GM19351 (cell line): ENCODE results near the gene AHCYL1.
"Not testable (repeated sequence)": the region's sequence is repeated elsewhere in the genome, so short reads cannot be mapped to it uniquely, and the experiment has no call there.

Source experiments
- ATAC-seq: cut with Tn5 transposase; IDR thresholded peaks from one replicate; pipeline ENCODE4 v1.9.1; 2021; ENCODE audit warnings: mild to moderate bottlenecking, moderate library complexity; ENCODE audit not compliant: unreplicated experiment

AHCYL1 gene

DNA sequence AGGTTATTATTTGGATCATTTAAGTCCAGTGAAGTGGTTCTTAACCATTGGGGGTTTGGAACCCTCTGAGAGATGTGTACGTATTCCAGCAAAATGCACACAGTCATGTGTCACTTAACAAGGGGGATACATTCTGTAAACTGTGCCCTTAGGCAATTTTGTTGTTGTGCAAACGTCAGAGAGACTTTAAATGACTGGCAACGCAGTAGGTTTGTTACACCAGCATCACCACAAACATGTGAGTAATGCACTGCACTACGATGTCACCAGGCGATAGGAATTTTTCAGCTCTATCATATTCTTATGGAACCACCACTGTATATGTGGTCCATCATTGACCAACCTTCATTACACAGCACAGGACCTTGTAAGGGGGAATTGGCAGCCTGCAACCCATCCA is 11.9 kb downstream of the AHCYL1 start:
- ATAC-seq: no peak

DNA sequence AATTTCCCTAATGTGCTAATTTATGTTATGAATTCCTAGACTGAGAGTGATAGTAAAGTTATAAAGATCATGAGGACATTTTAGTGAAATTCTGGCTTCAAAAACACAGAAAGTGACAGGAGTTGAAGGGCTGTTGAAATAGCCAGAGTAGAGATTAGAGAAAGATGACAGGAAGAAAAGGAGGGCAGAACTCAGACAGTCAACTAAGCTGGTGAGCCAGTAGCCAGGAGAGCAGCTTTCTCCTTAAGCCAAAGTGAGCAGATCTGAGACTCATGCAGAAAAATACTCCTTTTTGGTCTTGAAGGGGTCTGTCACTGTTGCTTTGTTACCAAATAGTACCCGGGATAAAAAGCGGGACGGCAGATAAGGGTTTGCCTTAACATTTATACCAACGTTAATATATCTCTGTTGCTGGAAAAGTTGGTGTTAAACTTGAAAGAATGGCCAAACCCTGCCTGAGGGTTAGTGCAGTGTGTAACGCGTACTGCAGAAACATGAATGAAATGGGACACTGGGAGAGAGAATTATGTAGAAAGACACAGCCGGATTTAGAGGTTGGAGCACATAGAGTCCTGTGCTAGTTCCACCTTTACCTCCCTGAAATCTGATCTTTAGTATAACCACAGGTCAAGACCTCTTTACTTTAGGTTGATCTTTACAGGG is 12.8 kb downstream of the AHCYL1 start:
- ATAC-seq: no peak

DNA sequence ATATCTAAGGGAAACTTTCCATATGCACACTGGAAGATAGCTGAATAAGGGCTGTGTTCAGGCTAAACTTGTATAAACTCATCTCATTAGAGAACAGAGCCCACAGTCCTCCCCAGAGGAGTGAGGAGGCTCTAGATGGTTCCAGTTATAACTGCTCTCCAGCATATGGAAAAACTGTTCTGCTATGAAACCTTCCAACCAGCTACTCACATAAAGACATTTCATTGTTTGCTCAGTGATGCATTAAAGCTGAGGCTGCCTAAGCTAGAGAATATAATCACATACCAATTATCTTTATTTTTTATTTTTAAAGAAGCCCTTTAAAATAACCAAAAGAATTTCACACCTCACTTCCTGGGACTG is 13.3 kb downstream of the AHCYL1 start:
- ATAC-seq: no peak

DNA sequence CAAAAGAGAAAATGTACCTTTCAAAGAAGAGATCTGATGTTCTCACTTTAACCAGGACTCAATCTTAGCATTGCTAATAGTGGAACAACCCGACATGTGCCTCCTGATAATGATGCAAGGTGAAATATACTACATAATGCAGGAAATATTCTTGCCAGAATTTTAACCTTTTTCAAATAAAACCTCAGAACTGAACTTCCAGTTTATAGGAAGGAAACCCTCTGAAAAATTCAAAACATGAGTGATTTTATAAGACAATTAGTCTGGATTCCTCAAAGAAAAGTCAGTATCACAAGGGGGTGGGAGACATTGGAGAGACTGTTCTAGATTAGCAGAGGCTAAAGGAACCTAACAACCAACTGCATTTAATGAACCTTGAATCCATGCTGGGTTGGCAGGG is 18.1 kb downstream of the AHCYL1 start:
- no peak for ATAC-seq

DNA sequence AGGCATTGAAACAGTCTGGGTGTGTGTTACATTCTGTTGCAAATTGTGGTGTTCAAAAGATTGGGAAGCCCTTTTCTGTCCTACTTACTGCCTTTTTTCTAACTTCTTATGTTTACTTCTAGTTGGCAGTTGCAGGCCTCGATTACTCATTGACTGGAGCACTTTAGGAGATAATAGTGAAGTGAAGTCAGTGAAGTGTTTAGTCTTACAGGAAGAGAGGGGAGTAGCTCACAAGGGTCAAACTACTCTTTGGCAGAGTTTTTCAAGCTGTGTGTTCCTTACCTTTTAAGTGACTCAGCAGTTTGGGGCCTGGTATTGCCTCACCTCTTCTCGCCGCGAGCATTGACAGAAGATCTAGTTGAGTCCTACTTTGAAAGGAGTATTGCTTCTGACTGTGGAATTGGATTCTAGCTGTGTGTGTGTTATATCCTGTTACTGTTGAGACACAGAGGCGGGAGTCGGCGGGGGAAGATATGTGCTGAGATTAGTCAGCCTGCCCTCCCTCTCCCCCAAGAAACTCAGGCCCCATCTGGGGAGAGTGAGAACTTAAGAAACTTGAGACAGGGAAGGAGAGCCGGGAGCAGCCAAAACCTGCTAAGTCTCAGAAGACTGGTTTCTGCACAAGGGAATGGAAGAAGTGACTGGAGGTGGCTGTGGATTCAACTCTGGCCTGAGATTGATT is 19.3 kb downstream of the AHCYL1 start:
- ATAC-seq: peak; percentile 68

DNA sequence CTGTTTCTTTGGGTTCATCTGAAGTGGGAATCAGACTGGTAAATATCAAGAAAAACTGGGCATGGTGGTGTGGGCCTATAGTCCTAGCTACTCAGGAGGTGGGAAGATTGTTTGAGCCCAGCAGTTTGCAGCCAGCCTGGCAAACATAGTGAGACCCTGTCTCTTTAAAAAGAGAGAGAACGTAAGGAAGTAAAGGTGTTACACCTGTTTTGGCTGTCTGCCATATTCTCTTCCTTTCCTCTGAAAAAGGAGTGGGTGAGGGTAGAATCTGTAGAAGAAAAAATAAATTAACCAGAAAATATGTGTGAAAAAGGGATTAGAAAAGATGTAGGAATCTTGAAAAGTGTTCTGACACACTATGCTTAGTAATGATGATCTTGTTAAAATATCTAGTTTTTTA is 20.0 kb downstream of the AHCYL1 start:
- no peak for ATAC-seq

DNA sequence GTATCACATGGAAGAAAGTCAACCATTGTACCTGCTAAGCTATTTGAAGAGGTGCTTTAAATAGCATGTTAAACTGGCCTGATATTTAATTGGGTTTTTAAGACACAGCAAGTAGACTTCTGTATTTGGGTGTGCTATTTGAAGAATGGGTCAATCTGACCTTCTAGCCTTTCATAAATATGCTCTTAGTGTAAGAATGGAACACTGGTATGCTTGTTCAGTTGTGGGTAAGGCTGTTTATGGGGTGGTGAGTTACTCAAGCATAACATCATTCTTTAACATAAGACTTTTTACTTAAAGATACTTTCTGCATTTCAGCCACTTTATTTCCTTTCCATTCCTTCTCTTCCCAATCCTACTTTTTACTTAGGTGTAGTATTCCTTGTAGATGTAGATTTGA is 21.4 kb downstream of the AHCYL1 start:
- no peak for ATAC-seq

DNA sequence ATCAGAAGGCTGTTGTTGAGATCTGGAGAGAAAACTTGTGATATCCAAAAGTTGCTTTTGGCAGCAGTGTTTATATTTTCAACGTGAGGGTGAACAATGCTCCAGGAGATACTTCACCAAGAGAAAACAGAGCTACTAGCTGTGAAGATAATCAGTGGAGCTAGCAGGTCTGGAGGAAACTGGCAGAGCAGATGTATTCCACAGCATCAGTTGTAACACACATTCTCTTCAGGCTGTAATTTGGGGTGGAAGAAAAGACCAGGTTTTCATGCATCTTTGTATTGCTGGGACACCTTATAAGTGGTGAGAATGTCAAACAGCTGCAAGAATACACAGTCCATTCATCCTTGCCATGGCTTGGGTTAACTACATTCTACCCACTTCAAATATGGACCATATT is 22.0 kb downstream of the AHCYL1 start:
- ATAC-seq: no peak

DNA sequence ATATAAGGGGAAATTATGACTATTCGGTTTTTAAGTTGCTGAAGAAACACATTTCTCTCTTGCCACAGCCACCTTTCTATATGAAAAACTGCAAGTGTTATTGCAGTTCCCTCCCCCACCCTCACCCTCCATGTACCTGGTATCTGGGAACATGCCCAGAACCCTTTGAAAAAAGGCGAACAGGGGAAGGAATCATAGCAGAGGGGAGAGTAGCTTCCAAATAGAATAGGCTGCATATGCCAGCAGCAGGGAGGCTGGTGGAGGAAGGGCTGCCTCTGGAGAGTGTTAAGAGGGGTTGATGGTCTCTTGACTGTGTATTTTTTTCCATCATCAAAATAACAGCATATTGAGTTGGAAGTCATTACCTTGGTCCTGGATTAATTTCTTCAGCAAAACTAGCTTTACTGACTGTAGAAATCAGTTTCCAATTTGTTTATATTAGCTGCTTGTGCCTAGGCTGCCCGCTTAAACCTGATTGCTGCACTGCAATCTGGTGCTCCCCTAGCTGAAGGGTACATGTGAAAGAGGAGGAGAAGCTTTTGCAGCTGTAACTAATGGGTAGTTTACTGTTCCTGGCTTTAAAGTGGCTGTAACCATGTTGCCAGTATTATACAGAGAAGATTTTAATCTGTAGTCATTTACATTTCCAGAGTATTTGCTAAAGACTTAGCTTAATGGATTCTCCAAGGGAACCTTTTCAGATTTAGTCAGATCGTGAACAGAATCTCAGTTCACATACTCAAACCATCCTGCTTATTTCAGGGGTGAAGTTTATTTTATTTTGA is 22.7 kb downstream of the AHCYL1 start:
- ATAC-seq: no peak

DNA sequence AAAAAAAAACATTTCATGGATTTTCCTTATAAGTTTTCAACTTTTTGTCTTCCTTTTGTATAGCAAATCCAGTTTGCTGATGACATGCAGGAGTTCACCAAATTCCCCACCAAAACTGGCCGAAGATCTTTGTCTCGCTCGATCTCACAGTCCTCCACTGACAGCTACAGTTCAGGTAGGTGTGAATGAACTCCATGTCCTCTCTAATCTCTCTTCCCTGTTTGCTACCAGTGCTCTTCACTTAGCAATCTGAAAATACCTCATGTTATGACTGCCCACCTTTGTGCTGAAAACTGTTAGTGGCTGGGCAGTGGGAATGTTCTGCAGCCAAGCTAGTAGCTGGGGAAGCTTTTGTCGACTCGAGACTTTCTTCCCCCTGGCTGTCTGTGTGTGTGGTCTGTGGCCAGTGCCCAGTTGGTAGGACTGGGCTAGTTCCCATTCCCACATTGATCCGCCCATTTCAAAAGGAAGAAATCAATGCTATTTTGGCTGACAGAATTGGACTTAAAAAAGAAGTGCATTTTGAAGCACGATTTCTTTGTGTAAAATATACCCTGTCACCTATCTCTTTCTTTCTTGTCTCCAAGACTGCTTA is 24.5 kb downstream of the AHCYL1 start:
- ATAC-seq: no peak

DNA sequence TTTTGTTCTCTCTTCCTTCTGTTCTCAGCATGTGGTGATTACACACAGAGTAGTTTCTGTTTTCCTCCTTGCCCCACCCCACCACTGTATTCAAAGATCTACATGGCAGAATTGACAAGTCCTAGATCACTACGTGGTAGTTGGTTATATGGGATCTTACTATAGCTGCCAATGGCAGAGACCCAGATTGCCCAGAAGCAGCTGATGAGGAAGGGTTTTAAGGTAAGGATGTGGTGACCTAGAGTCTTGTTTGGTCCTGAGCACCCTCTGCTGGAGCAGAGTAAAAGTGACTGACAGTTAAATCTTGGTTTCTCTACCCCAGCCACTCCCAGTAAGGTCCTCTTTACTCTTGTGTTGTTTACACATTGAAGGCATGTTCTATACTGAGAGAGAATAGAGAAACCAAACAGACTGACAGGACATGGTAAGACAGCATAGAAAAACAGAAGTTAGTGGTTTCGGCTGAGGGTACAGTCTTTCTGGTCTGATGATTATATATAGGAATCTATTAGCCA is 27.0 kb downstream of the AHCYL1 start:
- ATAC-seq: peak; percentile 97

DNA sequence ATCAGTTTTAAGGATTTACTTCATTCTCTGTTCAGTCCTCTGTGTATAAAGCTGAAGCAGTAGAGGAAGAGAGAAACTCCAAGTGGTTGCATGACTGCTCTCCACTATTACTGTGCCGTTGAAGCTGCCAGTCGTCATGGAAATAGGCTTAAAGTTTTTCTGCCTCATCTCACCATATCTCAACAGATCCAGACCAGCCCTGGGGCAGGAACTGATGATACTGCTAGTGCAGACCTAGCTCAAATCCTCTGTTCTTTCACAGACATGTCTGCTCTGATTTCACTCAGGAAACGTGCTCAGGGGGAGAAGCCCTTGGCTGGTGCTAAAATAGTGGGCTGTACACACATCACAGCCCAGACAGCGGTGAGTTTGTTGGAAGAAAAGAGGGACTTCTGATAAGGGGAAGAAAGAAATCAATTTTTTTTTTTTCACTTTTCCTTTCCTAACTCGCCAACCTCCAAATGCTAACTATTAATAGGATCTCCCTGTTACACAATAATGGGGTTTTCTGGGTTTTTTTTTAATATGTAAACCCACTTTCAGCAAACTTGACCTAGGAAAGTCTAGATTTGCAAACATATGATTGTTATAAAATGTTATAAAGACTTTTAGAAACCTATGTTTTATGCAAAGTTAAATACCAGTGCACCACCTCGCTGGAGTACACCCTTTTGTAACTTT is 27.7 kb downstream of the AHCYL1 start:
- ATAC-seq: peak; percentile 70

DNA sequence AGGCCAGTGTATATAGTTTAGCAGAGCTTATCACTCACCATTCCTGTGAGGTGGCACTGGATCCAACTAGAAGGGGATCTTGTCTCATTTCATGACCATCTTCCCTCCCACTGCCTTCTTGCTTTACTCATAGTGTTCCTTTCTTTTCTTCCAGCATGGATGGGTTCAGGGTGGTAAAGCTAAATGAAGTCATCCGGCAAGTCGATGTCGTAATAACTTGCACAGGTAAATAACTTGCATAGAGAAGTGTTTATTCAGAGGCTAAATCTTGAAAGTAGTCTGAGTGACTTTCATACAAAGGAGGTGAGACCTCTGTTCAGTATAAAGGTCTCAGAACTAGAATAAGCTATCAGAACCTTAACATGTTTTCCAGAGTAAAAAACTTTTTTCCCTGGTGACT is 33.2 kb downstream of the AHCYL1 start:
- no peak for ATAC-seq

DNA sequence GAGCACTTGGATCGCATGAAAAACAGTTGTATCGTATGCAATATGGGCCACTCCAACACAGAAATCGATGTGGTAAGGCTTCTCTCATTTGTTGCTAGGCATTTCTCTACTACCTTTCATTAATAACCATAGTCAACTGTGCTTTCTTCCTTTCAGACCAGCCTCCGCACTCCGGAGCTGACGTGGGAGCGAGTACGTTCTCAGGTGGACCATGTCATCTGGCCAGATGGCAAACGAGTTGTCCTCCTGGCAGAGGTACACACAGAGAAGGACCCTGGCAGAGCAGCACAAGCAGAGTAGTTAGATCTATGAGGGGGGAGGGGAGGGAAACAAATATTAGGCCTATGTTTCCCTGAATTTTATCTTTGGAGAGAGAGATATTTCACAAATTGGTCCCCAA is 33.8 kb downstream of the AHCYL1 start:
- no peak for ATAC-seq

DNA sequence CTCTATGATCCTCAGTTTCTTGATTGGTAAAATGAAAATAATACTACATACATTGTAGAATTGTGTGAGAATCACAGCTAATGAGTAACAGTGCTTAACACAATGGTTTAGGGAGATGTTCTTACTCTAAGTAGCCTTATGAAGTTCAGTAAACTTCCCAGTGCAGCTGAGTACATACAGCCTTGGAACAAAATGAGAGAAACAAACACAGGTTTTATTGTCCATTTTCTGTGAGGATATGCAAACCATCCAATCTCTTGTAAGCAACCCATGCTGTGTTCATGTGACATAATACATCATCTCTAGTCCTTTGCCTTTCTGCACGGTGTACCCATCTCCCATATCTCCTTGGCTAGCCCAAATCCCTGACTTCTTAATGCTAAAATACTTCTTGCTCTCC is 35.2 kb downstream of the AHCYL1 start:
- ATAC-seq: no peak

DNA sequence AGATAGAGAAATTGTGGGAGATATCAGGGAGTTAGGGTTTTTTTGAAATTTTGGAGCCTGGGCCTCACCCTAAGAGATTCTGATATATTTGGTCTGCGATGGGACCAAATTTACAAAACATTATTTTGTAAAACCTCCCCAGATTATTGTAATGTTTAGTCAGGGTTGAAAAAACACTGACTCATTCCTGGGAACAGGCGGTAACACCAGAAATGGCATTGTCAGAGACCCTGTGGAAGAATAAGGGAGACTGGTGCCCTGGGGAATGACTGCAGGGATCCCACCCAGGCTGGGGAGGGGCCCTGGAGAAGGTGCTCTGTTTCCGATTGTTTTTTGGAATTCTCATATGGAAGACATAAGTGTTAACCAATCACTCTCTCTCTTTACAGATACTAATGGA is 36.7 kb downstream of the AHCYL1 start:
- ATAC-seq: no peak

DNA sequence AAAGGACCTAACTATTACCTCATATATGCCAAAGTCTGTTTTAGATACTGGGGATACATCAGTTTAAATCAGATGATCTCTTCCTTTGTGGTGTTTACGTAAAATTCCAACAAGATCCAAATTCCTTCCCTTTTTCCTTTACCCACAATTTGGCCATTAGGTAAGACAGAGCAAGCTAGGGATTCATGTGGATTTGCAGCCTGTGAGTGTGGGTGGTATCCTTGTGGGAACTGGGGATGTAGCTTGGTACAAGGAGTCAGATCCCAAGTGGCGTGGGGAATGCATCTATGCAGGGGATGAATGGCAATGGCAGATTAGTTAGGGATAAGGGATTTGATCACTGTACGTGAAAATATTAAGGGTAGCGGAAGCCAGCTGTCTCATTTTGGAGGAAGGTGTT is 40.0 kb downstream of the AHCYL1 start:
- no peak for ATAC-seq

DNA sequence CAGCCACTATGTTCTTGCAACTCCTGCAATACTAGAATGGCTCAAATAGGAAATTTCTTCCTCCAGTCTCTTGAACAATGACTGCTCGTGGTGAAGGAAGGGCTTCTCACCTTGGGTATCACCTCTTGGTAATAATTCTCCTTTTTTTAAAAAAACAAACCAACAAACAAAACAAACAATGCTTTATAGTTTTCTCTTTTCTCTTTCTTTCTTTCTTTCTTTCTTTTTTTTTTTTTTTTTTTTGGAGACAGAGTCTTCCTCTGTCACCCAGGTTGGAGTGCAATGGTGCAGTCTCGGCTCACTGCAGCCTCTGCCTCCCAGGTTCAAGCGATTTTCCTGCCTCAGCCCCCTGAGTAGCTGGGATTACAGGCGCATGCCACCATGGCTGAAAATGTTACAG is 46.1 kb downstream of the AHCYL1 start:
- not testable (repeated sequence) for ATAC-seq

DNA sequence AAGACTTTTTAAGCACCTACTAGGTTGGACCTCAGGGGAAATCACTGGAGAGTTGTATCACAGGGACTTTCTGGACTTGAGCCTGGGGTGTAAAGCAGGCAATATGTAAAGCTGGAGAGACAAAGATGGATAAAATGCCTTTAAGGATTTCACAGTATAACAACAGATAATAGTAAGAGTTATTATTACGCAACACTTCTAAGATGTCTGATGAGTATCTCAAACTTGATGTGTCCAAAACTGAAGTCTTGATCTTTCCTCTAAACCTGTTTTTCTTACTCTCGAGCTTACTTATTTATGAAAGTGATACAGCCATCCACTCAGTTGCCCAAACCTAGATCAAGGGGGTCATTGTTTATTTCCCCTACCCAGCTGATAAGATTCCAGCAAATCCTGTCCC is 47.8 kb downstream of the AHCYL1 start:
- ATAC-seq: no peak

DNA sequence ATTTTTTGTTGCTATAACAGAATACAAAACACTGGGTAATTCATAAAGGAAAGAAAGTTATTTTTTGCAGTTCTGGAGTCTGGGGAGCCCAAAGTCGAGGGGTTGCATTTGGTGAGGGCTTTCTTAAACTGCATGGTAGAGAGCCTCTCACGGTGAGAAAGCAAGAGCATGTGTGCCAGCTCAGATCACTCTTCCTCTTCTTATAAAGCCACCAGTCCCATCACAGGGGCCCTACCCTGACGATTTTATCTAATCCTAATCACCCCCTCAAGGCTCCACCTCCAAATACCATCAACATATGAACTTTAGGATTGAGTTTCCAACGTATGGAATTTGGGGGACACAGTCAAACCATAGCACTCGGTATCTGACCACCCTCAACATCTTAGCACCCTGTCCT is 48.9 kb downstream of the AHCYL1 start:
- no peak for ATAC-seq

DNA sequence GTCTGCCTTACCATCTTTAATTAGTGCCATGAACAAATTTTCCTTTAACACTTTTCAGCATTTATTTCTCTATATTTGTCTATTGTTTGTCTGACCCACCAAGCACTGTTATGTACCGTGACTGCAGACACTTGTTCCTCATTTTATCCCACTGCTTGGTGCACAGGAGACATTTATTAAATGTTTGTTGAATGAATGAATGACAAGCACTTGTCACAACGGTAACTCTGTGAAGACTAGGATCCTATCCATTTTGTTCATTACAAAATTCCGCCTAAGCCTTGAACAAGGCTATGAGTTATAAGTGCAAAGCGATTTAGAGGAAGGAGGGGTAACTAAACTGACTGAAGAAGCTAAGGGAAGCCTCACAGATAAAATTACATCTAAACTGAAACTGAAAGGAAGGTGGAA is 49.5 kb downstream of the AHCYL1 start:
- ATAC-seq: no peak
